PC-9 (cell line): ENCODE results near the gene NSD2.

ENCODE experiments used
- EZH2 ChIP-seq: fragments of 200-600 bp; sonication (generic); IDR thresholded peaks from 2 replicates; pipeline ENCODE4 v1.8.0; 2017; ENCODE audit warnings: antibody characterized with exemption, low read depth
- TF ChIP-seq, protein P1 (sequence below): fragments of 200-600 bp; sonication (generic); conservative IDR thresholded peaks from 2 replicates; pipeline ENCODE4 v1.6.1; 2017; ENCODE audit warnings: mixed run types, antibody characterized with exemption, mild to moderate bottlenecking, moderate library complexity

DNA sequence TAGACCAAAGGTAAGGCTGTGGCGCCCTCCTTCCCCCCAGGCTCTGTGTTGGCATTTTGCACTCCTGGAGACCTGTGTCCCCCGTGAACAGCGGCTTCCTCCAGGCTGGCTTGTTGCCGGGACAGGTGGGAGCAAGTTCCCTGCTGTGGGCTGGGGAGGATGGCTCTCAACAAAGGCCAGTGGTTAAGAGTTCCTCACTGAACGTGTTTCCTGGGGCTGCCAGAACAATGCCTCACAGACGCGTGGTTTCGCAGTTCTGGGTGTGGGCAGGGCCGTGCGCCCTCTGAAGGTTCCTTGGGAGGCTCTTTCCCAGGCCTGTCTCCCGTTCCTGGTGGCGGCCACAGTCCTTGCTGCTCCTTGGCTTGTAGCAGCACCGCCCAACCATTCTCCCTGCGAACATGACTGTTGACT, 104.2 kb downstream of the NSD2 start:
- TF ChIP-seq, protein P1, sequence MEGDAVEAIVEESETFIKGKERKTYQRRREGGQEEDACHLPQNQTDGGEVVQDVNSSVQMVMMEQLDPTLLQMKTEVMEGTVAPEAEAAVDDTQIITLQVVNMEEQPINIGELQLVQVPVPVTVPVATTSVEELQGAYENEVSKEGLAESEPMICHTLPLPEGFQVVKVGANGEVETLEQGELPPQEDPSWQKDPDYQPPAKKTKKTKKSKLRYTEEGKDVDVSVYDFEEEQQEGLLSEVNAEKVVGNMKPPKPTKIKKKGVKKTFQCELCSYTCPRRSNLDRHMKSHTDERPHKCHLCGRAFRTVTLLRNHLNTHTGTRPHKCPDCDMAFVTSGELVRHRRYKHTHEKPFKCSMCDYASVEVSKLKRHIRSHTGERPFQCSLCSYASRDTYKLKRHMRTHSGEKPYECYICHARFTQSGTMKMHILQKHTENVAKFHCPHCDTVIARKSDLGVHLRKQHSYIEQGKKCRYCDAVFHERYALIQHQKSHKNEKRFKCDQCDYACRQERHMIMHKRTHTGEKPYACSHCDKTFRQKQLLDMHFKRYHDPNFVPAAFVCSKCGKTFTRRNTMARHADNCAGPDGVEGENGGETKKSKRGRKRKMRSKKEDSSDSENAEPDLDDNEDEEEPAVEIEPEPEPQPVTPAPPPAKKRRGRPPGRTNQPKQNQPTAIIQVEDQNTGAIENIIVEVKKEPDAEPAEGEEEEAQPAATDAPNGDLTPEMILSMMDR, result no peak
- no peak for TF ChIP-seq EZH2
